Suprapubic skin (tissue), 4 donors: Measurements from ENCODE around the gene ADAMTS12.

ENCODE experiments used
- CTCF ChIP-seq, 2 donors: fragments of 200-600 bp in 1 of 2; fragments of 450-650 bp in 1 of 2; sonication (generic) in 1 of 2; IDR thresholded peaks; one replicate each; pipeline ENCODE4 v1.5.1; 2016 to 2019; ENCODE audit warnings: antibody characterized with exemption in 2 of 2, mild to moderate bottlenecking in 1 of 2, moderate library complexity in 1 of 2
- EP300 ChIP-seq: sonication (generic); formaldehyde crosslinking; IDR thresholded peaks from one replicate; pipeline ENCODE4 v1.6.1; 2017; ENCODE audit warnings: antibody characterized with exemption
- POLR2A ChIP-seq, 2 donors: fragments of 450-650 bp; IDR thresholded peaks; one replicate each; pipeline ENCODE4 v1.6.1; 2017; ENCODE audit warnings: antibody characterized with exemption in 2 of 2, mild to moderate bottlenecking in 2 of 2, moderate library complexity in 2 of 2
- POLR2AphosphoS5 ChIP-seq, 3 donors: sonication (generic); formaldehyde crosslinking; IDR thresholded peaks; one replicate each; pipeline ENCODE4 v1.6.1; 2017; ENCODE audit warnings: antibody characterized with exemption in 3 of 3

- TF ChIP-seq CTCF (IDR thresholded peaks at IDR 0.05) (no peak), POLR2AphosphoS5 (IDR thresholded peaks at IDR 0.05) (no peak), POLR2A (IDR thresholded peaks at IDR 0.05) (no peak), EP300 (no peak)
Measured at GRCh38 chr5:33936381-33937016, 44.7 kb upstream of the ADAMTS12 start, which contains the start of gene RXFP3.
